Omental fat pad (tissue), 4 donors: Measurements from ENCODE around the gene ZNF524. TPM values are rescaled to one million over a fixed set of nuclear protein-coding genes. Genes with fewer than 3 reads are reported as not detected.

Source experiments
- ATAC-seq: fragments of 150-250 bp; one replicate; pipeline ENCODE4 v1.9.1; 2016; ENCODE audit warnings: mild to moderate bottlenecking, moderate library complexity; ENCODE audit not compliant: low FRiP score
- DNase-seq: peaks from one replicate; pipeline ENCODE4 v3.0.0-alpha.2; 2019; ENCODE audit warnings: low spot score
- CTCF ChIP-seq, 3 donors: fragments of 450-650 bp; IDR thresholded peaks; one replicate each; pipeline ENCODE4 v1.5.1; 2016 to 2017; ENCODE audit warnings: antibody characterized with exemption in 3 of 3, mild to moderate bottlenecking in 3 of 3, moderate library complexity in 2 of 3
- total RNA-seq, 4 donors: library from RNA; depleted of rRNA; stranded (reverse); fragments of >200 nt; gene quantifications; one replicate each; pipeline ENCODE4 v1.1.0, GENCODE V29; 2016

The ZNF524 gene
- total RNA-seq, 4 donors from 2014 or later: 15.6 to 27.5 (median 17.4) TPM

GRCh38 chr19:55602104-55603001 is 2.3 kb downstream of the ZNF524 start:
- no peak for TF ChIP-seq CTCF (IDR thresholded peaks at IDR 0.05)
- DNase-seq (no peak), ATAC-seq (no peak)

GRCh38 chr19:55603115-55603514 is 3.0 kb downstream of the ZNF524 start:
- ATAC-seq (no peak), DNase-seq (no peak)
- no peak for TF ChIP-seq CTCF (IDR thresholded peaks at IDR 0.05)

- ATAC-seq (no peak), DNase-seq (no peak)
- no peak for TF ChIP-seq CTCF (IDR thresholded peaks at IDR 0.05)
Measured at GRCh38 chr19:55603581-55604292, 3.6 kb downstream of the ZNF524 start.

- DNase-seq (peak; percentile 93), ATAC-seq (peak; percentile 84)
- TF ChIP-seq CTCF (IDR thresholded peaks at IDR 0.05): no peak
Measured at GRCh38 chr19:55605207-55605636, 5.1 kb downstream of the ZNF524 start.

GRCh38 chr19:55605637-55606470 is 5.8 kb downstream of the ZNF524 start, which contains the start of gene ZNF865:
Gene ZNF865 (plus strand): TSS chr19:55605647. CDS start chr19:55613619, 7,972 bp downstream.
- DNase-seq (peak; percentile 35), ATAC-seq (peak; percentile 60)
- no peak for TF ChIP-seq CTCF (IDR thresholded peaks at IDR 0.05)

GRCh38 chr19:55606471-55606787 is 6.3 kb downstream of the ZNF524 start:
- no peak for ATAC-seq
- no peak for DNase-seq
- no peak for TF ChIP-seq CTCF (IDR thresholded peaks at IDR 0.05)
